Measurements from ENCODE around the gene DGCR2.
"Not testable (repeated sequence)": the region's sequence is repeated elsewhere in the genome, so short reads cannot be mapped to it uniquely, and the experiment has no call there.

Gene DGCR2

DNA sequence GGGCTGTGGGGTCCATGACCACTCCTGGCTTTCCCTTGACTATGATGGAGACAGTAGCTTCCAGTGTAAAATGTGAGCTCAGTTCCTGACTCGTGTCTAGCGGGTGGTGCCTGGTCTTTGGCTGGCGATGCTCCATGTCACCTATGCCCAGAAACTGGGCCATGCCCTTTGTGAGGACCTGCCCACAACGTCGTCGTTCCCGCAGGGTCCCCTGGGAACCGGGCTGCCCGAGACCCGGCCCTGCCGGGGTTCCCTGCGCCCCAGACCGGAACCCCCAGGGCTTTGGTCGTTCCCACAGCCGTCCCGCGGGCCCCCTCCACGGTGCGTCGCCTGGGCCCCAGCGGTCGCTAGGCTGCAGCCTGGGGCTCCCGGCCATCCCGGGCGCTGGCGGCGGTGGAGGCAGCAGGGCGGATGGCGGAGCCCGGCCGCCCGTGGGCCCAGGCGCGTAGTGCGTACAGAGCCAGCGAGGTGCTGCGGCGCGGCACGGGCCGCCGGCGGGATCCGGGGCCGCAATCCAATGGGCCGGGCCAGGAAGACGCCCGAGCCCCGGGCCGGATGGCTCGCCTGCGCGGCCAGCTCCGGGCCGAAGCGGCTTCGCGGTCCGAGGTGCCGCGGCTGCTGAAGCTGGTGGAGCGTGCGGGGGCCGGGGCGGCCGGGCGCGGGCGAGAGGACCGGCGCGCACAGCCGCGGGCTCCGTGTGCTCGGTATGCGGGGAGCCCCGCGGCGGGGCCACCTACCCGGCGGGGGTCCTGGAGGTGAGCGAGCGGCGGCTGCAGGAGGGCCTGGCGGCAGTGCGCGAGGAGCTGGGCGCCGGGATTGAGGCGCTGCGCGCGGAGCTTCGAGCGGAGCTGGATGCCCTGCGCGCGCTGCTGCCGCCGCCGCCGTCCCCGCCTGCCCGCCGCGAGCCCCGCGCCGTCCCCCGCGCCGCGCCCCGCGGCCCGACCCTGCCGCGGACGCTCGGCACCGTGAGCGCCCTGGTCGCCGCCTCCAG is 92.8 kb downstream of the DGCR2 start:
- DNase-seq (ENCODE audit: low spot score), result not testable (repeated sequence)

DNA sequence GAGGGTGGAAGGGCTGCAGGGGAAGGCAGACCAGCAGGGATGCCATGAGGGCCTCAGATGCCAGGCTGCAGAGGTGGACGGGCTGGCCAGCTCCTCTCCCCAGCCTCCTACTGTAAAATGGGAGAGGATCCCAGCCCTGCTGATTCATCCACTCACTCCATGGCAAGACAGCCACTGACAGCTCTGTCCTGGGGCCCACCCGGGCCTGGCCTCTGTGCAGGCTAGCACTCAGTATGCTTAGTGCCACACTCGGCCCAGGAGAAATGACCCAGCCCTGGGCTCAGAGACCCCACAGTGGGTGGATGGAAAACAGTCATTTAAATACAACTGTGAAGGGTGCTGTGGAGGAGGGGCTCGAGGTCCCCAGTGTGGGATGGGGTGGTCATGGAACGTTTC is 94.2 kb downstream of the DGCR2 start:
- not testable (repeated sequence) for DNase-seq (ENCODE audit: low spot score)

DNA sequence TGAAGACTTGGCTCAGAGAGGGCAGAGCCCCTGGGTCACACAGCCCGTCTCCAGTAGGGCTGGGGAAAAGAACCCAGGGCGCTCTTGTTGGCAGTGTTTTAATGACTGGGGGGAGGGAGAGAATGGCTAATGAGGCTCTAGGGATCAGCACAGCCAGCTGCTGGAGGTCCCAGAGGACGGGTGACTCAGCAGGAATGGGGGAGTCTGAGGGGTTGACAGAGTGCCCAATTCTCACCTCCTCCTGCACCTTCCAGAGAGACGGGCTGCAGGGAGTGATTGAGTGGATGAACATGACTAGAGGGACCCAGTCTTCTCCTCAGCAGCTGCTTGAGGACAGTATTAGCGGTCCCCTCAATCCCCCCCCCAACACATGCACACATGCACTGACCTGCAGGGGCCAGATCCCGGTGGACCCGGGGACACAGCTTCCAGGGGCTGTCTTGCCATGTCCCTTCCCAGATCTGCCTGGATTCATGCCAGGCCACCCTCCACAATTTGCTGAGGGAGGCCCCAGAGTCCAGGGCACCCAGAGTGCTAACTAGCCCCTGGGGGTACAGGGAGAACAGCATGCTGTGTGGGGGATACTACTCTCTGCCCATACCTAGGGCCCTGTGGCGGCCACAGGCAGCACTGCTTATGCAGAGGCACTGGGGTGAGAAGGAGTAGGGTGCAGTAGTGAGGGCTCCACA is 94.7 kb downstream of the DGCR2 start:
- DNase-seq (ENCODE audit: low spot score), result not testable (repeated sequence)

DNA sequence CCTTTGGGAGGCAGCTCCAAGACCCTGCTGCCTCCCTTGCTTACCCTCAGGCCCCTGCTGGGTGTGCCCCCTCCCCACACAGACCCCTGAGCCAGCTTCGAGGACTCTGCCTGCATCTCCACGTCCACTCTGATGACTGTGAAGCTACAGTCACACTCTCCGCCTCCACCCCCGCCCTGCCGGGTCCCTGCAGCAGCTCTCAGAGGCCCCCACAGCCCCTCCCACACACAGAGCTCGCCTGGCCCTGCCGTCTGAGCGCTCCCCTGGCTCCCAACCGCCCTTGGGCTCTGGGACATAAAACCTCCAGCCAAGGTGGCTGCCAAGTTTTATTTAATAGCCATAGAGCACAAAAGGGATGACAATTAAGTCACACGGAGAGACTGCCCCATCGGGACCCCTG is 96.1 kb downstream of the DGCR2 start:
- not testable (repeated sequence) for DNase-seq (ENCODE audit: low spot score)

DNA sequence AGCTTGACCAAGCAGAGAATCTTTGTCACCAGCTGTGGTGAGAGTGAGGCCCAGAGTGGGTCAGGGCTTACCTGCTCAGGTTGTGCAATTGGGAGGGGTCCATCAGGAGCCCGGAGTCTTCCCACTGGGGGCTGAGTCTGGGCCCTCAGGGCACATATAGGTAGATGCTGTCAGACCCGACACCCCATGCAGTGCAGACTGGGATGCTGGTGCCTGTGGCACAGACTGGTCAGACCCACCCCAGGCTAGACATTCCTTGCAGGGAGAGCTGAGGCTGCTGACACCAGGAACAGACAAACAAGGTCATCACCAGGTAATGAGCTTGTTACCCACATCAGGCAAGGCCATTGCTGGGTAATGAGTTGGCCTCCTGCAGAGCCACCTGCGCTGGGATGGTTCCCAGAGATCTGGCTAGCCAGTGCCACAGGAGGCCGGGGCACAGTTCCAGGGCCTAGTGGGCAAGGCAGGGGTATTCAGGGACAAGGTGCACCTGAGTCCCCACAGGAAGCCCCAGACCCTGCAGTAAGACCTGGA is 97.2 kb downstream of the DGCR2 start:
- not testable (repeated sequence) for DNase-seq (ENCODE audit: low spot score)

DNA sequence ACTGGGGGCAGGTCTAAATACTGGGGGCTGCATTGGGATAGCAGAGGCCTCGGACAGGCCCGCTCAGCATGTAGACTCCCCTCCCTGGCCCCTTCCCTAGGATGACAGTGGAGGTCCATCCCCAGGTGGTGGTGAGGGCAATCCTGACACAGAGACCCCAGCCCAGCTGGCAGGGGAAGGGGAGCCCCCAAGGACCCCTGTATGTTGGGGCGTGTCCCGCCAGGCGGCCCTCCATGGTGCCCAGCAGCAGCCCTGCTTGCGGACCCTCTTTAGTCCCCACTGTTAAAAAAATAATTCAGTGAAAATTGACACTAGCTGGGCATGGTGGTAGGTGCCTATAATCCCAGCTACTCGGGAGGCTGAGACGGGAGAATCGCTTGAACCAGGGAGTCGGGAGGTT is 98.3 kb downstream of the DGCR2 start:
- not testable (repeated sequence) for DNase-seq (ENCODE audit: low spot score)

DNA sequence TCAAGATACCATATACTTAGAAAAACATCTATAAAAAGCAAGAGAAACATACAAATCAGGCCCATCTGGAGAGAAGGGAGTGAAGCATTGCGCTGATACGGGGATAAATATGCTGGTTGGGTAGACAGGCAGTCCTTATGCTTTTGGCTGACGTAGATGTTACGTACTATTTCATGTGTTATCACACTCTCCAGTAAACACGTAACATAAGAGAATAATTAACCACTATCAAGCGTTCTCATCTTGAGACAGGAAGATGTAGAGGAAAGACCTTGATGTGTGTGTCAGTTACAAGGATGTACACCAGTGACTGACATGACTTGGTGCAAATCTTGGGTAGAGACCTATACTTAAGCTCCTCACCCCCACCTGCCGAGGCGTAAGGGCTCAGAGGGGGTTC is 99.5 kb downstream of the DGCR2 start:
- DNase-seq (ENCODE audit: low spot score), result no peak

DNA sequence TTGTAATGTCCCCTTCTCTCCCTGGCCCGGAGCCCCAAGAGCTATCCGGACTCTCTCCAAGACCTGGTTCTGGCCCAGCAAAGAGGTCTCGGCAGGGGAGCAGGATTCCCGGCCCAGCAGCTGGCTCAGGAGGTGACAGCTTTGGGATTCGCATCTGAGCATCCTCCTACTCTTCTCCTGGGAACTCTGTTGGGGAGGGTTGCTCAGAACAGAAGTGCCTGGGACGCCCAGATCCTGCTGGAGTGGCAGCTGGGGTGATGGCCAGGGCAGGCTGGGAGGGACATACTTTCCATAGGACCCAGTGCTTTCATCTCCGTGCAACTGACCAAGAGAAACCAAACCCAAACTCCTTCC is 102.6 kb downstream of the DGCR2 start:
- no peak for DNase-seq (ENCODE audit: low spot score)

DNA sequence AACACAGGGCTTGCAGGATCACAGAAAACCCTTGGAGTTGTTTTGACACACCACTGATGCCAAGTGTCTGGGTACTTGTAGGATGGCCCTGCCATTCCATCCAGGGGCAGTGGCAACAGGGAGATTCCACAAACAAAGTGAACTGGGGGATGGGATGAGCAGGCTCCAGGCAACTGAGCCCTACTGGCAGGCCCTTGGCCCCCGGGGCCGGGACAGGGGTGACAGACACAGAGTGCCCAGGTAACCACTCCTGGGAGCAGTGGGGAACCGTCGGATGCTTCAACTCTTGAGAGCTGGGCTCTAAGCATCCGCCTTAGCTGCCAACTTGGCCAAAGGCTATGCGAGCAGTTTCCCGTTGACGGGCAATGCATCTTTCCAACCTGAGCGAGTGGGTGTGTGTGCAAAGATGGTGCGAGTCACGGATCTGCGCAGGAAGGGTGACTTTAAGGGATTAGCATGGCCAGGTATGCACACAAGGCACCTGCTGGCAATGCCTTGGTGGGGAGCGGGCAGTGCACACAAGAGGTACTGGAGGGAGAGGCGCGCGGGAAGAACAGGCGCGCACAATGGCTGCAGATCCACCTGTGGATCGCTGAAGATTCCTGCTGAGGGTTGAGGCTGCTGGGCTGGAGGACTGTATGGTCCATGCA is 103.1 kb downstream of the DGCR2 start:
- no peak for DNase-seq (ENCODE audit: low spot score)

DNA sequence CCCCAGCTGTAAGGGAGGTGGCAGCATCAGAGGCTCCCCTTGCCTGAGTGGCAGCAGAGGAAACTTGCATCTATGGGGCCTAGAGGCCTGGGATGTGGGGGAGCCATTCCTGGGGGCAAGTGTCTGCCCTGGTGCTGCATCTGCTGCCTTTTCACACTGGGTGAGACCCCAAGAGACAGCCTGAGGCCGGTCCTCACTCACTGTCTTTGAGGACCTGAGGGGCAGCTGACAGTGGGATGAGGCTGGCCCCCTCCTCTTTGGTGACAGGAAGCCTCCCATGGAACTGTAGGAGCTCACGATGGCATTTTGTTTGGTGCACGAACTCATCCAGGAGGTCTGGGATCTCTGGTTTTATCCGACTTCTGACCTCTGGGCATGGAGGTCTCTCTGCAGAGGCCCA is 104.0 kb downstream of the DGCR2 start:
- no peak for DNase-seq (ENCODE audit: low spot score)

DNA sequence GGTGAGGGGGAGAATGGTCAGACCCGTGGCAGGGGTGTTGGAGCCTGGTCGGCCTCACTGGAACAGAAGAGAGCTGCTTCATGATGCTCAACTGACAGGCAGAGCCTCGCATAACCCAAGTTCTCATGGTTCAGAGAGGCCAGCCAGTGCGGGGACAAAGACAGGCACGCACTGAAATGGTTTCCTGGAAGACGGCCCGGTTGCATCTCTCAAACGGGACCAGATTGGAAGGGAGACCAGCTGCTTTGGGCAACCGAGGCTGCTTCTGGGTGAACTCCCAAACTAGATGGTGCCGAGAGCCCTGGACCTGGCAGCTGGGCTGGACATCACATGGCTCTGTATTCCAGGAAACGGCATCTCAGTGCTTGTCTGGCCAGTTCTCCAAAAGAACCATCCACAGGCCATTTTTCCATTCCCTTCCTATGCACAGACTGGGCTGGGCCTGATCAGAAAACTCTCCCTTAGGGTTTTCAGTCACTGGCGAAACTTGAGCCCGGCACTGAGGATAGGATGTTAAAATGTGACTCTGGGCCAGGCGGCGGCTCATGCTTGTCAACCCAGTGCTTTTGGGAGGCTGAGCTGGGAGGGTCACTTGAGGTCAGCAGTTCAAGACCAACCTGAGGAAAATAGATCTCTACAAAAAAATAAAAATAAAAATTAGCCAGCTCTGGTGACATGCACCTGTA is 106.0 kb downstream of the DGCR2 start:
- DNase-seq (ENCODE audit: low spot score), result no peak

DNA sequence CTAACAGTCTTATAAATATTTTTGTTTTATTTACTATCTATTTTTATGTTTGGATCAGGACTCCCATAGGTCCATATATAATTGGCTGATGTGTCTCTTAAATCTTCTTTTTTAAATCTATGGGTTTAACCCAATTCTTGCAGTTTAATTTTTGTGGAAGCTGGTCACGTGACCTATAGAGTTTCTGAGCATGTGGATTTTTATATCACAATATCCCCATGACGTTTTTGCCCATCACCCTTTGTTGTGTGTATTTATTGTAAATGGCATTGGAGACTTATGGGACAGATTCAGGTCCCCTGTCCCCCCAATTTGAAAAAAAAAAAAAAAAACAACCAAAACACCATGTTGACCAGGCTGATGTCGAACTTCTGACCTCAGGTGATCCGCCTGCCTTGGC is 107.3 kb downstream of the DGCR2 start:
- no peak for DNase-seq (ENCODE audit: low spot score)

DNA sequence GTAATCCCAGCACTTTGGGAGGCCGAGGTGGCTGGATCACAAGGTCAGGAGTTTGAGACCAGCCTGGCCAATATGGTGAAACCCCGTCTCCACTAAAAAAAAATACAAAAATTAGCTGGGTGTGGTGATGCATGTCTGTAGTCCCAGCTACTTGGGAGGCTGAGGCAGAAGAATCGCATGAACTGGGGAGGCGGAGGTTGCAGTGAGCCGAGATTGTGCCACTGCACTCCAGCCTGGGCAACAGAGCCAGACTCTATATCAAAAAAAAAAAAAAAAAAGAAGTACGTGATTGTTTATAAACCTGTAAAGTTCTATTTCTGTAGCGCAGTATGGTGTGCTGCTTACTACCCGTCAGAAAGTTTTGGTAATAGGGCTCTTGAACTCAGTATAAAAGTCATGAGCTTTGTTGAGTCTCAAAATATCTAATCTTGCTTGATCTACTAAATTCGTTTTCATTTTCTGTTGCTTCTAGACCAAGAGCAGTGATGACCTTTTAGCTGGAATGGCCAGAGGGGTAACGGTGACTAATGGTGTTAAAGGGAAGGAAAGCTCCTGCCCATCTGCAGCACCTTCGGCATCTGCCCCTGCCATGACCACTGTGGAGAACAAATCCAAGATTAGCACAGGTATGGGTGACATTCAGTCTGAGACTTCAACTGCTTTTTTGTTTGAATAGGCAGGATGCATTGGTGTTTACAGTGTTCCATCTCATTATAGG is 108.2 kb downstream of the DGCR2 start:
- not testable (repeated sequence) for DNase-seq (ENCODE audit: low spot score)

DNA sequence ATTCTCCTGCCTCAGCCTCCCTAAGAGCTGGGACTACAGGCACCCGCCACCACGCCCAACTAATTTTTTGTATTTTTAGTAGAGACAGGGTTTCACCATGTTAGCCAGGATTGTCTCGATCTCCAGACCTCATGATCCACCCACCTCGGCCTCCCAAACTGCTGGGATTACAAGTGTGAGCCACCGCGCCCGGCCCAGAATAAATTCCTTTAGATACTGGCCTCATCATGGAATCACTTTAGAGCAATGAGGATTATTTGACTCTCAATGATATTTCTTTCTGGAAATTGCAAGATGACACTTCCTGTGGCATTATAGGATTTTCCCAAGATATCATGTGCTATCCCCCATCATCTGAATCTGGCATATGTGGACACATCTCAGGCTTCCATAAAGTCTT is 108.8 kb downstream of the DGCR2 start:
- not testable (repeated sequence) for DNase-seq (ENCODE audit: low spot score)

DNA sequence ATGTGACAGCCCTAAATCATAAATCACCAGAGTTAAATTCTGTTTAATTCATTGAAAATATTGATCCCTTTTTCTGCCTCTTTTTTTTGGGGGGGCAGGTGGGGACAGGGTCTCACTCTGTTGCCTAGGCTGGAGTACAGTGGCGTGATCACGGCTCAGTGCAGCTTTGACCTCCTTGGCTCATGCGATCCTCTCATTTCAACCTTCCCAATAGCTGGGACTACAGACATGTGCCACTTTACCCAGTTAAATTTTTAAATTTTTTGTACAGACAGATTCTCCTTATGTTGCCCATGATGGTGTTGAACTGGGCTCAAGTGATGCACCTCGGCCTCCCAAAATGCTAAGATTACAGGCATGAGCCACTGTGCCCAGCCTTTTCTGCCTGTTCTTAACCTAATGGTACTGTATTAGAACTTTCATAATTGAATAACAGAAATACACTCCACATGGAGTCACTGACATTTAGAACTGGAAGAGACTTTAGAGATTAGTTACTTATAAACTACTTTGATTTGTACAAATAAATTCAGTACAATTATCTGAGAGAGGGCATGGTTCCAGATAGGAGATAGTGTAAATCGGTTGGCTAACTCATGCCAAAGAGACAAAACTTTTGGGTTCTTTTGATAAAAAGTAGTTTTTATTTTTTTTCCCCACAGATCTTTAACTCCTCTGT is 109.8 kb downstream of the DGCR2 start:
- DNase-seq (ENCODE audit: low spot score), result no peak

DNA sequence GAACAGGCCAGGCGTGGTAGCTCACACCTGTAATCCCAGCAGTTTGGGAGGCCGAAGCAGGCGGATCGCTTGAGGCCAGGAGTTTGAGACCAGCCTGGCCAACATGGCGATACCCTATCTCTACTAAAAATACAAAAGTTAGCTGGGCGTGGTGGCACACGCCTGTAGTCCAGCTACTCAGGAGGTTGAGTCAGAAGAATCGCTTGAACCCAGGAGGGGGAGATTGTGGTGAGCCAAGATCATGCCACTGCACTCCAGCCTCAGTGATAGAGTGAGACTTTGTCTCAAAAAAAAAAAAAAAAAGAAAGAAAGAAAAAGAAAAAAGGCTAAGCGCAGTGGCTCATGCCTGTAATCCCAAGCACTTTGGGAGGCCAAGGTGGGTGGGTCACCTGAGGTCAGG is 110.6 kb downstream of the DGCR2 start:
- not testable (repeated sequence) for DNase-seq (ENCODE audit: low spot score)

DNA sequence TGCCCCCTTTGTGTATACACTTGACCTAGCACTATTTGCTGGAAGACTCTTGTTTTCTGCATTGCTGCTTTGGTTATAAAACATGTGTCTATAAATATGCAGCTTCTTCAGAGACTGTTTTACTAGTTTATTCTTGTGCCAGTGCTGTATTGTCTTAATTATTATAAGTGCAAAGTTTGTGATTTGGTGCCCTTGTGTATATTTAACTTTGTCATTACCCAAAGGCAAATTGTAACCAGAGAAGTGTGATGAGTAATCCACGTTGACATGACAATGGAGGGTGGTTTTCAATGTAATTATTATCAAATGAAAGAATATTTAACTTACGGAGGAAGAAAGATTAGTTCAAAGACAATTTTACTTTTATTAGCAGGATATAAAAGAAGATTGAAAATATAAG is 111.1 kb downstream of the DGCR2 start:
- no peak for DNase-seq (ENCODE audit: low spot score)

DNA sequence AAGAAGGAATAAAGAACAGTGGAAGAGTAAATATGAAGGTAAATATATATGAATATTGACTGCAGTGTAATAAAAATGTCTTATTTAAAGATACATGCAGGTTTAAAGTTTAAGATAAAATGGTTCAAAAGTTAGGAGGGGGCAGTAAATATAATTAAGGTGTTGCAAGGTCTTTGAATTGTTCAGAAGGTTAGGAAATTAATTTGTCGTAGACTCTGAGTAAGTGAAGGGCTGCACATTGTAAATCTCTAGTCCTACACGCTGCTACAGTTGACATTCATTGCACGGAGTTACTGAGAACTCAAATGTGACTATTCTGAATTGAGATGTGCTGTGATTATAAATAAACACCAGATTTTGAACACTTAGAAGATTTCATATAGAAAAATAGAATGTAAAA is 116.3 kb downstream of the DGCR2 start:
- DNase-seq (ENCODE audit: low spot score), result no peak

DNA sequence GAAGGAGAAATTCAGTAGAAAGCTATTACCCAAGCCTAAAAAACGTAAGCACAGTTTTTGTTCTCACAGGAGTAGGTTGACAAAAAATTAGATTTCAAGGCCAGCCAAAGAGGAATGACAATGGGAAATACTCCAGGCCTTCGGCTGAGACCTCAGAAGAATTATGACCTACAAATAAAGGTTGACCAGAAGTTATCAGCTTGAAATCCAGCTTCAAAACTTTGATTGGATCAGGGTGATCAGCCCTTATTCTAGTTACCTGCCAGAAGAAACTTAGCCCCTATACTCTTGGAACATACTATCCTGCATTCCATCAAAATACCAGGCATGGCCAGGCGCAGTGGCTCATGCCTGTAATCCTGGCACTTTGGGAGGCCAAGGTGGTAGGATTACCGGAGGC is 117.7 kb downstream of the DGCR2 start:
- DNase-seq (ENCODE audit: low spot score), result no peak

DNA sequence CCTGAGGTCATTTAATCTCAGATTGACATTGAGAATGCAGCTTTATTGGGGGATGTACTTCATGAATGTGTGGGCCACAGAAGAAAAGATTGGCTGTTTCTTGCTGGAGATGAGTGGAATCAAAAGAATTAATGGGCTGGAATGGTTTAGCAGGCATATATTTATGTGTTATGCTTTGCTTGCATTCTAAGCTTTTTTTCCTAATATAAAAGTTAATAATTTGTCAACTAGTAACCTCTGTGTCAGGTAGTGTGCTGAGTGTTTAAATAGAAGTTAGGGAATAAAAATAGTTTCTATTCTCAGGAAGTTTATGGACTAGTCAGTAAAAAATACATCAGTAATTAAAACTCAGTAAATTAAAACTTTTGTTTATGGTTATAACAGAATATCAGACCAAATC is 118.7 kb downstream of the DGCR2 start:
- DNase-seq (ENCODE audit: low spot score), result no peak

DNA sequence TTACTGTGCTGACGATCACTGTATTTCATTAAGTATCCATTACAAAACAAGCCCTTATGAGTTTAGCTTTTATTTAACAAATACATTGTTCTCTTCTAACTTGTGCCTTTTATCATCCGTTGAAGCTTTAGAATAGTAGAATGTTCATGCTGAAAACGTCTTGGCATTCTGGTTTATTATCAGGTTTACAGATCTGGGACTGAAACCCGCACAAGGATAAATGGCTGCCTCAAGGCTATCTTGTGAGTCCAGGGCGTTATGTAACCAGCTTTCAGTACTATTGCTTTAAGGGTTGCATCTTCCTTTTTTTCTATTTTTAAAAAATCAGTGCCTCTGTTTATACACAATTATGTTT is 119.6 kb downstream of the DGCR2 start:
- no peak for DNase-seq (ENCODE audit: low spot score)

All from activated CD4-positive, alpha-beta T cell treated with anti-CD3 and anti-CD28 coated beads, Interleukin-2, Interleukin-4, amounts not matched to agents 100 ng/mL and 50 ng/mL, durations not matched to agents 16 hours and 8 hours (primary cell).